ENCODE results near the gene TST.
A peak's percentile ranks its signal among the peaks of the same experiment; 100 is the strongest.

Gene TST

DNA sequence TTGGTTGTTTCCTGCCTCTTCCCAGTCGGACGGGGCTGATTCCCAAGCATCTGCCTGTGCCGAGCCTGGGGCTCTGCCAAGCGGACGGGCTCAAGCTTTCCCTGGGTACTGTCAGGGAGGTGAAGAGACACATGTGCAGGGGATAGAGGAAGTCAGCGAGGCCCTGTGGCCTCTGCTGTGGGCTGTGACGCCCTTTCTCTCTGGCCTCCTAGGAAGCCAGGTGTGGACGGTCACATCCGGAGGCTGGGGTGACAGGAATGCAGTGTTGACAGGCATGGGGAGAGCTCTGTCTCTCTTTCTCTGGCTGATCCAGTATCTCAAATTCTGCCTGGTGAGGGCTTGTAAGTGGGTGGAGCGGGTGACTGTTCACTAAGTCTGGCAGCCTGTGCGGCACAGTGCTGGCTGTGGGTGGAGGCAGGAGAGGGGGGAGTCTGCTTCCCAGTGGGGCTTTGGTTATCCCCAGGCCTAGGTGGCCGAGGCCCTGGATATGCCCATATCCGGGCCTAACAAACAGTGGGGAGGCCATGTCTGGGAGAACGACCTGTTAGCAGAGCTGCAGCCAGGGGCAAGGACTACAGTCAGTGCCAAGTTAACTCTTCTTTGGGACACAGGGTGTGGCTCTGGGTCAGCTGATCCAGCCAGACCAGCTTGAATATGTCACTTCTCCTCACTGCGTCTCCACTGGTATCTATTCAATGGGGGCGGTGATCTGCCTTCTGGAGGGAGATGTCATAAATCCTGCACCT lies 34.2 kb upstream of the TST start:
- Histone ChIP-seq H3K9me2 (replicated peaks; ENCODE audit: low read depth, low read length) (no peaks in the 10 kb centered on the region), H4K20me1 (ENCODE audit: insufficient read depth, low read length, poor library complexity, severe bottlenecking) (no peaks in the 10 kb centered on the region), H3K4me3 (ENCODE audit: low read length, poor library complexity, severe bottlenecking) (no peak overlapping the region), H3F3A (ENCODE audit: low read depth) (no peaks in the 10 kb centered on the region), H2AFZ (ENCODE audit: low read length) (no peak overlapping the region), H3K79me2 (ENCODE audit: insufficient read depth, low read length) (no peaks in the 10 kb centered on the region), H3K4me1 (ENCODE audit: insufficient read depth, low read length, poor library complexity, severe bottlenecking) (peaks cover 15% of the 10 kb centered on the region), H3K36me3 (ENCODE audit: insufficient read depth, low read length) (no peaks in the 10 kb centered on the region), H3K27me3 (ENCODE audit: insufficient read depth, low read length, poor library complexity, severe bottlenecking) (no peaks in the 10 kb centered on the region), H3K9ac (ENCODE audit: low read depth, low read length, poor library complexity, severe bottlenecking) (no peak overlapping the region), H3K4me2 (ENCODE audit: low read depth, low read length, poor library complexity, severe bottlenecking) (peak overlapping the region; percentile 87), H3K9me3 (ENCODE audit: insufficient read depth, low read depth, low read length) (no peaks in the 10 kb centered on the region)
- TF ChIP-seq EZH2phosphoT487 (IDR thresholded peaks at IDR 0.05; ENCODE audit: borderline replicate concordance), result no peak
- TF ChIP-seq, protein P1, sequence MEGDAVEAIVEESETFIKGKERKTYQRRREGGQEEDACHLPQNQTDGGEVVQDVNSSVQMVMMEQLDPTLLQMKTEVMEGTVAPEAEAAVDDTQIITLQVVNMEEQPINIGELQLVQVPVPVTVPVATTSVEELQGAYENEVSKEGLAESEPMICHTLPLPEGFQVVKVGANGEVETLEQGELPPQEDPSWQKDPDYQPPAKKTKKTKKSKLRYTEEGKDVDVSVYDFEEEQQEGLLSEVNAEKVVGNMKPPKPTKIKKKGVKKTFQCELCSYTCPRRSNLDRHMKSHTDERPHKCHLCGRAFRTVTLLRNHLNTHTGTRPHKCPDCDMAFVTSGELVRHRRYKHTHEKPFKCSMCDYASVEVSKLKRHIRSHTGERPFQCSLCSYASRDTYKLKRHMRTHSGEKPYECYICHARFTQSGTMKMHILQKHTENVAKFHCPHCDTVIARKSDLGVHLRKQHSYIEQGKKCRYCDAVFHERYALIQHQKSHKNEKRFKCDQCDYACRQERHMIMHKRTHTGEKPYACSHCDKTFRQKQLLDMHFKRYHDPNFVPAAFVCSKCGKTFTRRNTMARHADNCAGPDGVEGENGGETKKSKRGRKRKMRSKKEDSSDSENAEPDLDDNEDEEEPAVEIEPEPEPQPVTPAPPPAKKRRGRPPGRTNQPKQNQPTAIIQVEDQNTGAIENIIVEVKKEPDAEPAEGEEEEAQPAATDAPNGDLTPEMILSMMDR (conservative IDR thresholded peaks at IDR 0.05; ENCODE audit: low read length), result no peak

DNA sequence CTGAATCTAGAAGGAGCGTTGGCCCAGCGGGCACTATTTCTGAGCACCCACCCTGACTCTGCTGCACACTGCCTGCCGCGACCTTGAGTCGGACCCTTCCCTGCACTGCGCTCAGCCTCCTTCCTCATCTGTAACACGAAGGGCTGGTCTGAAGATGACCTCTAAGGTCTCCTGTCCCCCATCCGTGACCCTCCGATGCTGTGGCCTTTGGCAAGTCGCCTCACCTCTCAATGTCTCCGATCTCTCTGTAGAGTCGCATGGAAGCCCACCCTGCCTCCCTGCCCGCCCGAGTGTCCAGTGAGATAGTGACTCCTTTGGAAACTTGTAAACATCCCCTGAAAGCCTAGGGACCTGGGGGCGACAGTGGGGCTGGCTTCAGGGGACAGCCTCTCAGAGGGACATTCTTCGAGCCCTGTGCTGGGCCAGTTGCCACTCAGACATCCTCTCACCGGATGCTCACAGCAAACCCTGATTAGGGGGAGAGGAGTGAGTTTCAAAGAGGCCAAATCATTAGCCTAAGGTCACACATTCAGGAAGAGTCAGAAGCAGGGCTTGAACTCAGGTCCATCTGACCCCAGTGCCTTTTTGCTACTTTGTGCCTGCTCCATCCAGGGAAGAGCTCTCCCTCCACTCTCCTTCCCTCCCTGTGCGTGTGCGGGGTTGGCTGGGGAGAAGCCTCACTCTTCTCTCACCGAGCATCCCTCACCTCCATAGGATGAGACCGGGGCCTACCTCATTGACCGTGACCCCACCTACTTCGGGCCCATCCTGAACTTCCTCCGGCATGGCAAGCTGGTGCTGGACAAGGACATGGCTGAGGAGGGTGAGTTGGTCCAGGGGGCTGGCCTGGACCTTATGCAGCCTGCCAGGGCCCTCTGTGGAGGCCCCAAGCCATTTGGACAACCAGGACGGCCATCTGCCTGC lies 33.4 kb upstream of the TST start:
- Histone ChIP-seq H3K4me3 (ENCODE audit: low read length, poor library complexity, severe bottlenecking) (peak overlapping the region; percentile 97), H3K27me3 (ENCODE audit: insufficient read depth, low read length, poor library complexity, severe bottlenecking) (no peaks in the 10 kb centered on the region), H3K9me3 (ENCODE audit: insufficient read depth, low read depth, low read length) (no peaks in the 10 kb centered on the region), H3K9ac (ENCODE audit: low read depth, low read length, poor library complexity, severe bottlenecking) (peak overlapping the region; percentile 78), H3K4me2 (ENCODE audit: low read depth, low read length, poor library complexity, severe bottlenecking) (peak overlapping the region; percentile 87), H3K4me1 (ENCODE audit: insufficient read depth, low read length, poor library complexity, severe bottlenecking) (peaks cover 15% of the 10 kb centered on the region), H4K20me1 (ENCODE audit: insufficient read depth, low read length, poor library complexity, severe bottlenecking) (no peaks in the 10 kb centered on the region), H2AFZ (ENCODE audit: low read length) (no peak overlapping the region), H3F3A (ENCODE audit: low read depth) (no peaks in the 10 kb centered on the region), H3K36me3 (ENCODE audit: insufficient read depth, low read length) (no peaks in the 10 kb centered on the region), H3K79me2 (ENCODE audit: insufficient read depth, low read length) (no peaks in the 10 kb centered on the region), H3K9me2 (replicated peaks; ENCODE audit: low read depth, low read length) (no peaks in the 10 kb centered on the region)
- TF ChIP-seq, protein P1 (conservative IDR thresholded peaks at IDR 0.05; ENCODE audit: low read length), result no peak
- TF ChIP-seq EZH2phosphoT487 (IDR thresholded peaks at IDR 0.05; ENCODE audit: borderline replicate concordance), result no peak

DNA sequence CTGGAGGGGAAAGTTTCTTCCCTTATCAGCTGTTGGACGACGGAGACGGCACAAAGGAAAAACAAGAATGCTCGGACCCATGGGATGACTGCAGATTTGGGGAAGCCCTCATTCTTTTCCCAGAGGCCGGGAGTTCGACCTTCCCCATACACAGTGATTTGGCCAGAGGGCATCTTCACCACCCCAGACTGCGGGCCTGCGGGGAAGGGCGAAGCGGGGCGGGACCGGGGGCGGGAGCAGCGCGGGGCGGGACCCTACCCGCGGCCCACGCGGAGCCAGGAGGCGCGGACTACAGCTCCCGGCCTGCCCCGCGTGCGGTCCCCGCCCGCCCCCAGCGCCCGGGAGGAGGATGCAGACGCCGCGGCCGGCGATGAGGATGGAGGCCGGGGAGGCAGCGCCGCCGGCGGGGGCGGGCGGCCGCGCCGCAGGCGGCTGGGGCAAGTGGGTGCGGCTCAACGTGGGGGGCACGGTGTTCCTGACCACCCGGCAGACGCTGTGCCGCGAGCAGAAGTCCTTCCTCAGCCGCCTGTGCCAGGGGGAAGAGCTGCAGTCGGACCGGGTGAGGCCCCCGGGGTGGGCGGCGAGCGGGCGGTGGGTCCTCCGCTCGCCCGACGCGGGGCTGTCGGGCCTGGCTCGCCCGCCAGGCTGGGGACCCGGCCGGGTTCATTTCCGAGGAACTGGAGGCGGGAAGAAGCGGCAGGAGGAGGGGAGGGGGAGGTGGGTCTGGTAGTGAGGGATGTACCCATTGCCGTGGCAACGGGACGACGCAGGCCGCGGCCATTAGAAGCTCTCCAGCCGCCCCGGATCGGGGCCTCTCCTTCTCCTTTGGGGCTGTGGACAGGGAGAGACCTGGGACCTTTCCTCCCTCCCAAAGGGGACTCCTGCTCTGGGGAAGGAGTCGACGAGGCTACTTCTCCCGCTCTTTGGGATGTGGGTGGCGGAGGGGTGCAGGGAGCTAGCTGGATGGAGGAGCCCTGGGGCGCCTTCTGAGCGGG lies 32.4 kb upstream of the TST start, which contains the start of gene KCTD17:
Gene KCTD17 (plus strand): TSS at position 352 of the 995 bp plus-strand sequence. CDS start 19 bp downstream, at position 371.
- no peaks in the 10 kb centered on the region for H3K9me3 ChIP-seq (ENCODE audit: insufficient read depth, low read depth, low read length)
- H3K4me2 ChIP-seq (ENCODE audit: low read depth, low read length, poor library complexity, severe bottlenecking), result peak within 1 kb of the TSS; percentile 87
- no peaks in the 10 kb centered on the region for H3K36me3 ChIP-seq (ENCODE audit: insufficient read depth, low read length)
- peak within 1 kb of the TSS; percentile 78 for H3K9ac ChIP-seq (ENCODE audit: low read depth, low read length, poor library complexity, severe bottlenecking)
- H4K20me1 ChIP-seq (ENCODE audit: insufficient read depth, low read length, poor library complexity, severe bottlenecking), result no peaks in the 10 kb centered on the region
- peak within 1 kb of the TSS; percentile 97 for H3K4me3 ChIP-seq (ENCODE audit: low read length, poor library complexity, severe bottlenecking)
- no peaks in the 10 kb centered on the region for H3K9me2 ChIP-seq (replicated peaks; ENCODE audit: low read depth, low read length)
- H3K79me2 ChIP-seq (ENCODE audit: insufficient read depth, low read length), result no peaks in the 10 kb centered on the region
- H2AFZ ChIP-seq (ENCODE audit: low read length), result peak within 1 kb of the TSS; percentile 97
- TF ChIP-seq EZH2phosphoT487 (IDR thresholded peaks at IDR 0.05; ENCODE audit: borderline replicate concordance), result no peak
- TF ChIP-seq, protein P1 (conservative IDR thresholded peaks at IDR 0.05; ENCODE audit: low read length), result no peak
- no peaks in the 10 kb centered on the region for H3F3A ChIP-seq (ENCODE audit: low read depth)
- no peaks in the 10 kb centered on the region for H3K27me3 ChIP-seq (ENCODE audit: insufficient read depth, low read length, poor library complexity, severe bottlenecking)
- peaks cover 15% of the 10 kb centered on the region for H3K4me1 ChIP-seq (ENCODE audit: insufficient read depth, low read length, poor library complexity, severe bottlenecking)
